GM18526 (cell line): ENCODE measurements around the gene SNX33.

Source experiments
- POLR2A ChIP-seq: IDR thresholded peaks from 3 replicates; pipeline ENCODE4 v1.6.1; 2011; ENCODE audit not compliant: insufficient read length; ENCODE audit errors: extremely low read depth

SNX33 gene

GRCh38 chr15:75653347-75653913, 5.7 kb downstream of the SNX33 start:
- TF ChIP-seq POLR2A = no peak

- no peak for TF ChIP-seq POLR2A
These were observed 6.6 kb downstream of the SNX33 start for GRCh38 chr15:75654201-75654907.

- TF ChIP-seq POLR2A = no peak
These were observed 8.2 kb downstream of the SNX33 start for GRCh38 chr15:75655931-75656330.

- no peak for TF ChIP-seq POLR2A
These were observed 8.6 kb downstream of the SNX33 start for GRCh38 chr15:75656331-75656730.

DNA sequence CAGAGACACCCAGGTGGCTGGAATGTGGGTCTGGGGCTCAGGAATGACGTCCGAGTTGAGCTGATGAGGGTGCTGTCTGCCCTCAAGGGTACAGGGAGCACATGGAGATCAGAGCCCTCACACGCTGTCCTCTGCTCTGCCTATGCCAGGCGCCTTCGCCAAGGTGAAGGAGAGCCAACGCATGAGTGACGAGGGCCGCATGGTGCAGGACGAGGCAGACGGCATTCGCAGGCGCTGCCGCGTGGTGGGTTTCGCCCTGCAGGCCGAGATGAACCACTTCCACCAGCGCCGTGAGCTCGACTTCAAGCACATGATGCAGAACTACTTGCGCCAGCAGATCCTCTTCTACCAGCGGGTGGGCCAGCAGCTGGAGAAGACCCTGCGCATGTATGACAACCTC, 9.1 kb downstream of the SNX33 start:
- no peak for TF ChIP-seq POLR2A

GRCh38 chr15:75659141-75659771, 11.5 kb downstream of the SNX33 start:
- TF ChIP-seq POLR2A = no peak

- no peak for TF ChIP-seq POLR2A
These were observed 12.4 kb downstream of the SNX33 start for GRCh38 chr15:75659928-75660645.

GRCh38 chr15:75661100-75661755, 13.5 kb downstream of the SNX33 start:
- no peak for TF ChIP-seq POLR2A

DNA sequence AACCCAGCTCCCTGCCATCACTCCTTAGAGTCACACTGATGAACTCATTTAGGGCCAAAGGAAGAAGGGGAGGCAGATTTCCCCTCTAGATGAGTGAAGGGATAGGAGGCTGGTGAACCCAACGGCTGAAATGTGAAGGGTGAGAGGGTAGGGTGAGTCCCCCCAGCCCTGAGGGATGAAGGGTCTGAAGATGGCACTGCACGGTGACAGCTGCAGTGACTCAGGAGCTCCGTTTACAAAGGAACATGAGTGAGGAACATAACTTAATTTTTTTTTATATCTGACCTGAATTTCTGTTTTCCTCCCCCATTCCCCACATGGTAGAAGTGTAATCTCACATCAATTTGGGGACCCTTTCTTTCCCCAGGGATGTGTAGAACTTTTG, 14.0 kb downstream of the SNX33 start:
- TF ChIP-seq POLR2A = no peak

- TF ChIP-seq POLR2A = no peak
These were observed 15.3 kb downstream of the SNX33 start for GRCh38 chr15:75662823-75663519.

DNA sequence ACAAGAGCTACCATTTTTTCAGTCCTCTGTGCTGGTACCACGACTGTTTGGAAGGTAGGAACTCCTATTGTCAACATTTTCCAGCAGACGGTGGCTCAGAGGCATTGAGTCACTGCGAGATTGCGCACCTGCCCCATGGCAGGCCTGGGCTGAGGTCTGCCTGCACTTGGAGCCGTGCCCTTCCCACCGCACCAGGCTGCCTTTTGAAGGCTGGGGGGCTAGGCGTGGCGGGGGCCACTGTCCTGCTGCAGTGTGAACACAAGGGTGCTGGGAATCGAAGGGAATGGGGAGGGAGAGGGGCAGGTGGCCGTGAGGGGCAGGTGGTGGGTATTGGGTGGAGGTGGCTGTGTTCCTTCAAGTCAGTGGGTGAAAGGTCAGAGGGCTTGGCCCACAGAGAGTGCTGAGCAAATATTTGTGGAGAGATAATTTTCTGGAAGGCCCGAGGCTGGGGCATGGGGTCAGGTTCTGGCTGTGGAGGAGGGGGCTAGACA, 16.3 kb downstream of the SNX33 start:
- TF ChIP-seq POLR2A = no peak

GRCh38 chr15:75666823-75667501, 19.2 kb downstream of the SNX33 start:
- no peak for TF ChIP-seq POLR2A

DNA sequence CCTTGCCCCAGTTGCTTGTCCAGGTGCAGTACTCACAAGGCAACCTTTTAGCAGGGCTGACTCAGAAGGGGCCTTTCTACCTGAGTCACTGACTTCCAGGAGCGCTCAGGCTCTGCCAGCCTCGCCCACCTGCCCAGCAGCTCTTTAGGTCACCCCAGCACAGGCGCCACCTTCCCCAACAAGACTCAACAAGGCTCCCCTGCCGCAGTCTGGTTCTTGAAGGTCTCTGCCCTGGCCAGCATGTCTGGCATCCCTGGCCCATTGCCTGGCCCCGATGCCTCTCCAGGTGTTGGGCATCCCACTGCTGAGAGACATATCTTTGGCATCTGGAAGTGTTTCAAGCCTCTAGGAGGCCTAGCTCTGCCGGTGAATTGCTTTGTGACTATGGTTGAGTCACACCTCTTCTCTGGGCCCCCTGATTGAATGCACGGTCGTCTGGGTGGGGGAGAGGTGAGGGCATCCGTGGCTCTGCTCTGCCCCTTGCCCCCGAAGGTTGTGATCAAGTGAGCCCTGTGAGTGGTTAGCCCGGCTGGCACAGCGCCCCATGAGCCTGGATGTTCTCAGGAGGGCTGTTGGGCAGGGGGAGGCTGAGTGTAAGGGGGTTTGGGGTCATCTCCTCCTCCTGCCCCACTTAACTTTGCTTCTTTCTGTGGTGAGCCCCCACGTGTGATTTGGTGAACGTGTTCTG, 21.6 kb downstream of the SNX33 start:
- TF ChIP-seq POLR2A = no peak

DNA sequence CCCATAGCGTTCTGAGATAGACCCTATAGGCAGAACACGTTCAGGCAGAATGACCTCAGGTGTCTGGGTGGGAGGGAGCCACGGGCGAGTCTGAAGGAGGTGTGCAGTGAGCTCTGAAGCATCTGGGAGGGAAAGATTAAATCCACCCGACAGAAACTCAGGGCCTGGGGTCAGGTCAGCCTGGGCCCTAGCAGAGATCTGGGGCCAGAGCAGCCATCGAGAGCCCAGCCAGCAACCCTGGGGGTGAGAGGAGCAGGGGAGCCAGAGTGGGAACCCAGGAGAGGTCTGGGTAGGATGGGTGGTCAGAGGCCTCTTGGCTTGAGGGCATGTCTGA, 22.1 kb downstream of the SNX33 start:
- TF ChIP-seq POLR2A = no peak
